Hippocampal formation (tissue), 2 donors: ENCODE results near the gene ATG2B.
"Not testable (repeated sequence)": the region's sequence is repeated elsewhere in the genome, so short reads cannot be mapped to it uniquely, and the experiment has no call there.

Experiments used
- DNase-seq, 2 donors: peaks; one replicate each; lab custom pipeline; 2025; lab: John Stamatoyannopoulos, UW

The ATG2B gene

GRCh38 chr14:96252323-96252998 is 110.7 kb downstream of the ATG2B start:
- DNase-seq, result no peak

- no peak for DNase-seq
Measured at GRCh38 chr14:96251656-96252155, 111.4 kb downstream of the ATG2B start.

DNA sequence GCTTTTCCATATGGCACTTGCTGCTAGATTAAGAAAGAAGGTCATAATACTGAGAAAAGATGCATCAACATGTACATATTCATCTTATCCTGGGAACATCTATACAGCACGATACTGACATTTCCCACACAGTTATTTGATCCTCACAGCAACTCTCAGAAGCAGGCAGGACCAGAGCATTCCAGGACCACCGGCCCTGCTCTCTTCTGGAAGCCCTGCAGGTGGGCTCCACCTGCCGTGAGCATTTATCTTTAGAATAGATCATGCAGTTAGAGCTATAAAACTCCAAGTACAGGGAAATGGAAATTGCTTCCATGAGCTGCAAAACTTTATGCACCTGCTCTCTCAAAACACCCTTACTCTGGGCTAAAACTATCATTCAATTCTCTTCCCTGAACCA is 112.7 kb downstream of the ATG2B start:
- no peak for DNase-seq

DNA sequence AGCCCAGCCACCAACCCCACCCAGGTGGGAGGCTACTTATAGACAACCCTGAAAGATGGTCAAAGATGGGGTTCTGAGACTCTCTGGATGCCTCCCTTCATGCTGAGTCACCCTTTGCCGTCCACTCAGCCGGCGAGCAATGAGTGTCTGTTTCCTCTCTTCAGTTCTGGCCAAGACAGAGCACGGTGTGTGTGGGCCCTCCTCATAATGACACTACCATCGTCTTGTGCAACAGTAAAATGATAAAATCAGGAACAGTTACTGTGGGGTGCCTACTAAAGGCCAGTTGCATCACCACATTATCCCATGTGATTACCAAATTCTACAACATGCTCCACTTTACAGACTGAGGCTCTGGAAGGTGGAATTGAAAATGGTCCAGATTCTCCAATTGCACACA is 114.1 kb downstream of the ATG2B start:
- DNase-seq, result no peak

- no peak for DNase-seq
Measured at GRCh38 chr14:96247031-96247430, 116.1 kb downstream of the ATG2B start.

DNA sequence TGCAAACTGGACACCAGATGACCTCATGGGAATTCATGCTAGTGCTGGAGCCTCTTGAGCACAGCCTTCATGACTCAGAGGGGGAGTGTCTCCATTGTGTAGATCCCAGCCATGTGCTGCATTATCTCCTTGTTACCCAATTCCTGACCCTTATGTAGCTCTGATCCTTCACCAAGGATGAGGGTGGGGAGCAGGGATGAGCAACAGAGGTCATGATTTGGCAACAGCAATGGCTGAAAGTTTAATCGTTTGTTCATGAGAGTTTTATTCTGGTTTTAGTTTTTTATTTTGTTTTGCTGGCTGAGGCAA is 116.6 kb downstream of the ATG2B start:
- DNase-seq, result no peak

GRCh38 chr14:96245710-96246538 is 117.2 kb downstream of the ATG2B start:
- no peak for DNase-seq

DNA sequence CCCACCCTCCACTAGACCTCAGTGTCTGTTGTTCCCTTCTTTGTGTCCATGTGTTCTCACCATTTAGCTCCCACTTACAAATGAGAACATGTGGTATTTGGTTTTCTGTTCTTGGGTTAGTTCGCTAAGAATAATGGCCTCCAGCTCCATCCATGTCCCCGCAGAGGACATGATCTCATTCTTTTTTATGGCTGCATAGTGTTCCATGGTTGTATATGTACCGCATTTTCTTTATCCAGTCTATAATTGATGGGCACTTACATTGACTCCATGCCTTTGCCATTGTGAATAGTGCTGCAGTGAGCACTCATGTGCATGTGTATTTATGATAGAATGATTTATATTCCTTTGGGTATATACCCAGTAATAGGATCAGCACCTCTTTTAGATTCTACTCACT is 118.1 kb downstream of the ATG2B start:
- not testable (repeated sequence) for DNase-seq

GRCh38 chr14:96243785-96244184 is 119.4 kb downstream of the ATG2B start:
- peak in 1 of 2 donors; percentile 3 for DNase-seq

GRCh38 chr14:96242126-96242525 is 121.0 kb downstream of the ATG2B start:
- DNase-seq, result no peak

GRCh38 chr14:96240641-96241040 is 122.5 kb downstream of the ATG2B start:
- DNase-seq, result no peak

DNA sequence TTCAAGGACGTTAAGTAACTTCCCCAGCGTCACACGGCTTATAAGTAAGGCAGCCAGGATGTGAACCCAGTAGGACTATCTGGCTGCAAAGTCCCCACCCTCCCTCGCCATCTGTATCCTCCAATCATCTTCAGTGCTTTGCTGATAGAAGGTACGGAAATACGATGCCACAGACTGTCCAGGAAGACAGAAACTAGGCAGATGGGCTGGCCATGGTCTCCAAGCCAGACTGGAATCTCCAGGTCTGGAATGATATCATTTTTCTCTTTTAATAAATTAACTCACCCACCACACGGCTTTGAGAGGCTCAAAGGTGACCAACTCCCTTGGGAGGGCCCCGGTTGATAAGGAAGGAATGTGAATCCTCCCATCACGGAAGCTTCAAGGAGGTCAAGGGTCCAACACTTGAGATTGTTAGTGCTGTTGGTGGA is 123.4 kb downstream of the ATG2B start:
- DNase-seq, result no peak

DNA sequence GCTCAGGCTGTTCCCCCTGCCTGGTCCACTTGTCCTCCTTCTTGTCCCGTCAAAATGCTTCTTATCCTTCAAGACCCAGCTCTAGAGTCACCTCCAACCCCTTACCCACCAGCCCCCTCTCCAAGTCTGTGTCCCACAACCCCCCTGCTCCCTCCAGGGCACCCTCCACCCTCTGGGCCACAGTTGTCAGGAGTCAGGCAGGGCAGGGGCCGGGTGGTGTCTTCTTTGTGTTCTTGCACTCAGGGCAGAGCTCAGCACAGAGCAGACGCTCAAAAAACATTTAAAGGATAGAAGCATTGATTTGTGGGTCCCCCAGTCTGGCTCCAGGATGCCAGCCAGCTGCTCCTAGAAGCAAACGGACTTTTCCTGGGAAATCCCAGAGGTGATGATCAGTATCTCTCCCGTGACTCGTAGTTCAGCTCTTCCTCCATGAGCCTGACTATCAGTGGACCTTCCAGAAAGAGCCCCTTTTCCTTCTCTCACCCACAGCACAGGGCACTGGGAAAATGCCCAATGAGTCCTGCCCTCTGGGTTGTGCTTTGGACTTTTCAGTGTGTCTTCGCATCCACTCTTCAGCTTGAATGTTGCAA is 124.4 kb downstream of the ATG2B start:
- no peak for DNase-seq

- no peak for DNase-seq
Measured at GRCh38 chr14:96237641-96238040, 125.5 kb downstream of the ATG2B start.

DNA sequence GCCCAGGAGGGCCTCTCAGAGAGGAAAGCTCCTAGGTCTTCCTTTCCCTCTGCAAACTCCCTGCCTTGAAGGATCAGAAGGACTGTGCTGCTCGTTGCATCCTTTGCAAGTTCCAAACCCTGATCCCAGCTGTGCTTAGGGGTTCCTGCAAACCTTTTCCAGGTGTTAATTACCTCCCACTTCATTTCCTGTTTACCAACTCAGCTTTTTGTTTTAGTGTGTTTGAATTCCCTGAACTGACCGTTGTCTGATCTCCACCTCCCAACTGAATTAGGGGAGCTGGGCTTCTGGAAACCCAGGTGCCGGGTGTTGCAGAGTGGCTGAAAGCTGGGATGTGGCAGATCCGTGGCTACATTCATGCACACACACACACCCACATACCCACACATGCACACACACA is 127.7 kb downstream of the ATG2B start:
- DNase-seq, result no peak

DNA sequence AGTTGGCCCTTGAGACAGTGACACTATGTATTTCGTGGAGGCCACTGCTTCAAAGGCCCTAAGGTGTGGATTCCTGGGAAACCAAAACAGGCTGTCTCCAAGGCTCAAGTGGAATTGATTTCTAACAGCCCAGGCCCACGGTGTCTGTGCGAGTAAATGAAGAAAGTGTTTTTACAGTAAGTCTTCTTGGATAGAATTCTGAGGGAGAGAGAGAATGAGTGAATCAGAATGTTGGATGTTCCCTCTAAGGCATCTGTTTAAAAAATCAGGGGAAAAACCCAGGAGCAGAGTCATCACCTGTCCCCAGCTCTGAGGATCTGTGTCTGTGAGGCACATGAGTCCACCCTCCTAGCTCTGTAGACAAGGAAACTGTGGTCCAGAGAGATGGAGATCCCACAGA is 129.5 kb downstream of the ATG2B start:
- no peak for DNase-seq

GRCh38 chr14:96232506-96232905 is 130.6 kb downstream of the ATG2B start:
- DNase-seq, result no peak

- no peak for DNase-seq
Measured at GRCh38 chr14:96231526-96232130, 131.5 kb downstream of the ATG2B start.

GRCh38 chr14:96231056-96231455 is 132.1 kb downstream of the ATG2B start:
- DNase-seq, result no peak

GRCh38 chr14:96229315-96229714 is 133.8 kb downstream of the ATG2B start:
- DNase-seq, result no peak
